PC-9 (cell line): Measurements from ENCODE around the gene OR6S1. TPM values are rescaled to one million over a fixed set of nuclear protein-coding genes. Genes with fewer than 3 reads are reported as not detected.

Experiments
- BruUV-seq: library from RNA; stranded (reverse); fragments of 400-500 nt; replicated peaks from 2 replicates; lab custom pipeline; 2021; lab: Mats Ljungman, UMichigan
- CTCF ChIA-PET: fragments of 300-600 bp; sonication (Branson Sonifier 250); formaldehyde crosslinking; loops from one replicate; lab custom pipeline; 2022; ENCODE audit warnings: antibody characterized with exemption; lab: Charles Lee
- POLR2A ChIA-PET: fragments of 300-600 bp; sonication (Branson Sonifier 250); formaldehyde crosslinking; loops from one replicate; lab custom pipeline; 2022; ENCODE audit warnings: antibody characterized with exemption; ENCODE audit not compliant: unreplicated experiment; lab: Charles Lee
- DNase-seq, 2 experiments: peaks; one replicate each; pipeline versions ENCODE4 v3.0.0 to v3.0.0-alpha.2; 2015 to 2022; ENCODE audit warnings: mixed read lengths in 1 of 2
- H2AFZ ChIP-seq: fragments of 200-600 bp; sonication (generic); 2 replicates; pipeline ENCODE4 v1.8.1; 2017; ENCODE audit warnings: antibody characterized with exemption
- H3F3A ChIP-seq: fragments of 200-600 bp; sonication (generic); 2 replicates; pipeline ENCODE4 v1.8.1; 2017; ENCODE audit warnings: antibody characterized with exemption, mild to moderate bottlenecking, low read depth; ENCODE audit not compliant: insufficient read depth
- H3K27ac ChIP-seq: fragments of 200-600 bp; sonication (generic); 2 replicates; pipeline ENCODE4 v1.6.1; 2016; ENCODE audit warnings: mixed run types
- H3K27me3 ChIP-seq: fragments of 200-600 bp; sonication (generic); 2 replicates; pipeline ENCODE4 v1.6.1; 2016; ENCODE audit warnings: low read depth, mixed run types; ENCODE audit not compliant: insufficient read depth
- H3K36me3 ChIP-seq: fragments of 200-600 bp; sonication (generic); 2 replicates; pipeline ENCODE4 v1.6.1; 2016; ENCODE audit warnings: low read depth, mixed run types
- H3K4me1 ChIP-seq: fragments of 200-600 bp; sonication (generic); replicated peaks from 2 replicates; pipeline ENCODE4 v1.6.1; 2016; ENCODE audit warnings: mixed run types; ENCODE audit not compliant: insufficient read depth
- H3K4me2 ChIP-seq: fragments of 200-600 bp; sonication (generic); 2 replicates; pipeline ENCODE4 v1.6.1; 2017; ENCODE audit warnings: mixed run types
- H3K4me3 ChIP-seq: fragments of 200-600 bp; sonication (generic); 2 replicates; pipeline ENCODE4 v1.6.1; 2016; ENCODE audit warnings: mixed run types
- H3K79me2 ChIP-seq: fragments of 200-600 bp; sonication (generic); 2 replicates; pipeline ENCODE4 v1.6.1; 2017; ENCODE audit warnings: low read depth, mixed run types
- H3K9me2 ChIP-seq: fragments of 200-600 bp; sonication (generic); 2 replicates; pipeline ENCODE4 v1.8.1; 2017; ENCODE audit warnings: mild to moderate bottlenecking; ENCODE audit not compliant: insufficient read depth
- H3K9me3 ChIP-seq: fragments of 200-600 bp; sonication (generic); 2 replicates; pipeline ENCODE4 v1.8.1; 2016; ENCODE audit warnings: low read depth; ENCODE audit not compliant: insufficient read depth
- H4K20me1 ChIP-seq: fragments of 200-600 bp; sonication (generic); 2 replicates; pipeline ENCODE4 v1.8.1; 2017; ENCODE audit not compliant: insufficient read depth
- CTCF ChIP-seq: fragments of 200-600 bp; sonication (generic); conservative IDR thresholded peaks from 2 replicates; pipeline ENCODE4 v1.6.1; 2017; ENCODE audit warnings: mixed run types, antibody characterized with exemption, mild to moderate bottlenecking, moderate library complexity
- EZH2 ChIP-seq: fragments of 200-600 bp; sonication (generic); IDR thresholded peaks from 2 replicates; pipeline ENCODE4 v1.8.0; 2017; ENCODE audit warnings: antibody characterized with exemption, low read depth
- intact Hi-C: fragments of 100-400 bp; cut with micrococcal nuclease; formaldehyde crosslinking; loops from one replicate; pipeline ENCODE4 v1.10.0; 2022; ENCODE audit not compliant: unreplicated experiment
- total RNA-seq: library from RNA; stranded (reverse); gene quantifications from 2 replicates; pipeline ENCODE4 v1.2.3, GENCODE V29; 2021

Gene OR6S1
- total RNA-seq, 1 experiment from 2014 or later, result not detected

- Histone ChIP-seq H3K9me3 (no peaks in the 10 kb centered on the region), H2AFZ (no peak overlapping the region), H3K9me2 (no peaks in the 10 kb centered on the region), H3K27me3 (no peaks in the 10 kb centered on the region), H3K36me3 (no peaks in the 10 kb centered on the region), H3K4me3 (no peak overlapping the region), H3K79me2 (no peaks in the 10 kb centered on the region), H4K20me1 (no peaks in the 10 kb centered on the region), H3K27ac (no peak overlapping the region), H3K4me1 (no peaks in the 10 kb centered on the region), H3K4me2 (peak overlapping the region; percentile 91; the same call in 1 of the 2 replicates), H3F3A (peaks cover 43% of the 10 kb centered on the region)
- intact Hi-C loops, result loop anchor here (10.0 kb wide), 1 partner anchor 347 kb away; no protein-coding TSS in a partner anchor
- no TSS peak for BruUV-seq
- CTCF ChIA-PET, result no interaction called here
- DNase-seq, result no peak
- POLR2A ChIA-PET, result no interaction called here
- TF ChIP-seq EZH2 (no peak), CTCF (no peak)
Observed at GRCh38 chr14:20627346-20628027, 14.0 kb downstream of the OR6S1 start.

- BruUV-seq, result no TSS peak
- ChIA-PET CTCF (interaction anchor here (0.6 kb wide), 1 partner anchor 168 kb away, joined by 3 read pairs; no protein-coding TSS in a partner anchor), POLR2A (no interaction called here)
- Histone ChIP-seq H3K27me3 (no peaks in the 10 kb centered on the region), H3K36me3 (no peaks in the 10 kb centered on the region), H3K9me2 (no peaks in the 10 kb centered on the region), H3K27ac (no peak overlapping the region), H3K4me1 (no peaks in the 10 kb centered on the region), H2AFZ (peak overlapping the region; percentile 46; the same call in 1 of the 2 replicates), H4K20me1 (no peaks in the 10 kb centered on the region), H3K4me3 (peak overlapping the region; percentile 67; the same call in 1 of the 2 replicates), H3K9me3 (no peaks in the 10 kb centered on the region), H3K4me2 (peak overlapping the region; percentile 91), H3F3A (peaks cover 37% of the 10 kb centered on the region), H3K79me2 (no peaks in the 10 kb centered on the region)
- intact Hi-C loops, result loop anchor here (10.0 kb wide), 1 partner anchor 349 kb away; no protein-coding TSS in a partner anchor
- DNase-seq, result no peak
- TF ChIP-seq CTCF (no peak), EZH2 (no peak)
Observed at GRCh38 chr14:20626274-20626673, 15.2 kb downstream of the OR6S1 start.

- no peaks in the 10 kb centered on the region for H3K79me2 ChIP-seq
- peak overlapping the region; percentile 67 for H3K4me3 ChIP-seq
- peak overlapping the region; percentile 79 for H2AFZ ChIP-seq
- H3K27ac ChIP-seq, result peak overlapping the region; percentile 38; the same call in 1 of the 2 replicates
- H3K4me2 ChIP-seq, result peak overlapping the region; percentile 91
- H3K9me3 ChIP-seq, result no peaks in the 10 kb centered on the region
- no peaks in the 10 kb centered on the region for H3K9me2 ChIP-seq
- POLR2A ChIA-PET, result interaction anchor here (0.6 kb wide), 1 partner anchor 10 kb away, joined by 4 read pairs; no protein-coding TSS in a partner anchor
- no peaks in the 10 kb centered on the region for H3K27me3 ChIP-seq
- H4K20me1 ChIP-seq, result no peaks in the 10 kb centered on the region
- CTCF ChIA-PET, result no interaction called here
- BruUV-seq, result no TSS peak
- H3K36me3 ChIP-seq, result no peaks in the 10 kb centered on the region
- intact Hi-C loops, result loop anchor here (1.0 to 10.0 kb wide), 3 partner anchors 11 to 350 kb away; no protein-coding TSS in a partner anchor
- H3F3A ChIP-seq, result peaks cover 26% of the 10 kb centered on the region
- no peak for TF ChIP-seq EZH2
- no peak for TF ChIP-seq CTCF
- peak; percentile 34 to 81 for DNase-seq
- no peaks in the 10 kb centered on the region for H3K4me1 ChIP-seq
Observed at GRCh38 chr14:20624495-20625070, 16.9 kb downstream of the OR6S1 start.
